Gastroesophageal sphincter (tissue), 4 donors: ENCODE results near the gene COL25A1. TPM values are rescaled to one million over a fixed set of nuclear protein-coding genes. Genes with fewer than 3 reads are reported as not detected.
"Not testable (repeated sequence)": the region's sequence is repeated elsewhere in the genome, so short reads cannot be mapped to it uniquely, and the experiment has no call there.

Source experiments
- ATAC-seq: fragments of 150-250 bp; one replicate; pipeline ENCODE4 v1.9.1; 2016; ENCODE audit warnings: mild to moderate bottlenecking, moderate library complexity
- H3K27ac ChIP-seq, 4 donors: fragments of 200-600 bp; sonication (generic) in 3 of 4; 1 replicate in 3 of 4; 2 replicates in 1 of 4; pipeline ENCODE4 v1.5.1; 2016 to 2019
- H3K27me3 ChIP-seq: fragments of 200-600 bp; sonication (generic); one replicate; pipeline ENCODE4 v1.5.1; 2019
- H3K36me3 ChIP-seq, 2 donors: fragments of 200-600 bp; sonication (generic); one replicate each; pipeline ENCODE4 v1.5.1; 2019; ENCODE audit warnings: control low read depth in 1 of 2
- H3K4me1 ChIP-seq, 3 donors: fragments of 200-600 bp; sonication (generic); 1 replicate in 2 of 3; 2 replicates in 1 of 3; pipeline ENCODE4 v1.5.1; 2016 to 2019; ENCODE audit warnings: control low read depth in 2 of 3
- H3K4me3 ChIP-seq, 2 donors: fragments of 200-600 bp; sonication (generic); one replicate each; pipeline ENCODE4 v1.5.1; 2019; ENCODE audit warnings: mild to moderate bottlenecking in 1 of 2, moderate library complexity in 1 of 2
- H3K9me3 ChIP-seq, 3 donors: fragments of 200-600 bp; sonication (generic); one replicate each; pipeline ENCODE4 v1.5.1; 2017 to 2019; ENCODE audit warnings: control low read depth in 2 of 3
- EP300 ChIP-seq: sonication (generic); formaldehyde crosslinking; IDR thresholded peaks from one replicate; pipeline ENCODE4 v1.6.1; 2017; ENCODE audit warnings: antibody characterized with exemption, mild to moderate bottlenecking
- POLR2A ChIP-seq, 2 donors: fragments of 450-650 bp; IDR thresholded peaks; one replicate each; pipeline ENCODE4 v1.6.1; 2017; ENCODE audit warnings: antibody characterized with exemption in 2 of 2, mild to moderate bottlenecking in 2 of 2, moderate library complexity in 1 of 2
- POLR2AphosphoS5 ChIP-seq: sonication (generic); formaldehyde crosslinking; IDR thresholded peaks from one replicate; pipeline ENCODE4 v1.6.1; 2017; ENCODE audit warnings: antibody characterized with exemption
- WGBS, 2 donors: methylation state at CpG; one replicate each; pipeline ENCODE4 v1.1.5; 2018; ENCODE audit warnings: low coverage in 1 of 2; 5-methylcytosine and 5-hydroxymethylcytosine counted together
- total RNA-seq, 4 donors: library from RNA; depleted of rRNA; stranded (reverse); fragments of >200 nt; gene quantifications; one replicate each; pipeline ENCODE4 v1.1.0, GENCODE V29; 2016
- TF ChIP-seq, protein P1 (sequence below), 4 experiments: fragments of 200-600 bp in 2 of 4; fragments of 450-650 bp in 2 of 4; sonication (generic) in 1 of 4; IDR thresholded peaks; one replicate each; pipeline ENCODE4 v1.5.1; 2017 to 2019; ENCODE audit warnings: antibody characterized with exemption in 4 of 4, mild to moderate bottlenecking in 2 of 4, moderate library complexity in 2 of 4

COL25A1 gene
- total RNA-seq, 4 donors from 2014 or later = 0.40 to 1.8 (median 1.0) TPM

DNA sequence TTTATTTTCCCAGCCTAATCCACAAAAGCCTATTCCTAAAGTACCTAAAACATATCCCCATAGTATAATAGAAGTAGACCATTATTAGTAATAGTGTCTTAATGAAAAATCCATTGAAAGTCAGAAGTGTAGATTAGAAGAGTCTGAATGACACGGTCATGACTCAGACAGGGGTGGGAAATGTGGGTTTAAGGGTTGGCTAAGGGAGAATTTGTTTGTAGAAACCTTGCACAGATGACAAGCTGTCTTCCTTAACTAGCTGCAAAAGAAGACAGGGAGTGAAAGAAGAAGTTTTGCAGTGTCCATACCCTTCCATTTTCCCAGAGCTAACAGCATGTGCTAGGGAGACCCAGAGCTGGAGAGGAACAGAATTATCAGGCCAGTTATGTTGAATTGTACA lies 296.9 kb downstream of the COL25A1 start:
- no peak for ATAC-seq
- TF ChIP-seq EP300 (no peak), POLR2A (IDR thresholded peaks at IDR 0.05) (no peak), POLR2AphosphoS5 (no peak)
- TF ChIP-seq, protein P1, sequence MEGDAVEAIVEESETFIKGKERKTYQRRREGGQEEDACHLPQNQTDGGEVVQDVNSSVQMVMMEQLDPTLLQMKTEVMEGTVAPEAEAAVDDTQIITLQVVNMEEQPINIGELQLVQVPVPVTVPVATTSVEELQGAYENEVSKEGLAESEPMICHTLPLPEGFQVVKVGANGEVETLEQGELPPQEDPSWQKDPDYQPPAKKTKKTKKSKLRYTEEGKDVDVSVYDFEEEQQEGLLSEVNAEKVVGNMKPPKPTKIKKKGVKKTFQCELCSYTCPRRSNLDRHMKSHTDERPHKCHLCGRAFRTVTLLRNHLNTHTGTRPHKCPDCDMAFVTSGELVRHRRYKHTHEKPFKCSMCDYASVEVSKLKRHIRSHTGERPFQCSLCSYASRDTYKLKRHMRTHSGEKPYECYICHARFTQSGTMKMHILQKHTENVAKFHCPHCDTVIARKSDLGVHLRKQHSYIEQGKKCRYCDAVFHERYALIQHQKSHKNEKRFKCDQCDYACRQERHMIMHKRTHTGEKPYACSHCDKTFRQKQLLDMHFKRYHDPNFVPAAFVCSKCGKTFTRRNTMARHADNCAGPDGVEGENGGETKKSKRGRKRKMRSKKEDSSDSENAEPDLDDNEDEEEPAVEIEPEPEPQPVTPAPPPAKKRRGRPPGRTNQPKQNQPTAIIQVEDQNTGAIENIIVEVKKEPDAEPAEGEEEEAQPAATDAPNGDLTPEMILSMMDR (IDR thresholded peaks at IDR 0.05) = no peak
- Histone ChIP-seq H3K4me1 (no peaks in the 10 kb centered on the region), H3K9me3 (no peaks in the 10 kb centered on the region), H3K27ac (no peak overlapping the region), H3K4me3 (no peak overlapping the region), H3K27me3 (no peaks in the 10 kb centered on the region), H3K36me3 (no peaks in the 10 kb centered on the region)
- 63 to 86% methylated on average over 1 of the region's 1 CpG for WGBS, 2 donors

DNA sequence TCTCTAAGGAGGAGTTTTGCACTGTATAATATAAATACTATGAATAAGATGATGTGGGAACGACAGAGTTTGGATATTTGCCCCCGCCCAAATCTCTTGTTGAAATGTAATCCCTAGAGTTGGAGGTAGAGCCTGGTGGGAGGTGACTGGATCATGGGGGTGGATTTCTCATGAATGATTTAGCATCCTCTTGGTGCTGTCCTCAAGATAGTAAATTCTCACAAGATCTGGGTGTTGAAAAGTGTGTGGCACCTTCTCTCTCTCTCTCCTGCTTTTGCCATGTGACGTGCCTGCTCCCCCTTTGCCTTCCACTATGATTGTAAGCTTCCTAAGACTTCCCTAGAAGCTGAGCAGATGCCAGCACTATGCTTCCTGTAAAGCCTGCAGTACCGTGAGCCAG lies 298.0 kb downstream of the COL25A1 start:
- no peak for ATAC-seq
- Histone ChIP-seq H3K4me3 (no peak overlapping the region), H3K9me3 (no peaks in the 10 kb centered on the region), H3K27ac (no peak overlapping the region), H3K4me1 (no peaks in the 10 kb centered on the region), H3K36me3 (no peaks in the 10 kb centered on the region), H3K27me3 (no peaks in the 10 kb centered on the region)
- no peak for TF ChIP-seq POLR2AphosphoS5
- TF ChIP-seq, protein P1 (IDR thresholded peaks at IDR 0.05) = no peak
- no peak for TF ChIP-seq POLR2A (IDR thresholded peaks at IDR 0.05)
- TF ChIP-seq EP300 = no peak
- 48 to 62% methylated on average over 3 of the region's 4 CpGs for WGBS, 2 donors

DNA sequence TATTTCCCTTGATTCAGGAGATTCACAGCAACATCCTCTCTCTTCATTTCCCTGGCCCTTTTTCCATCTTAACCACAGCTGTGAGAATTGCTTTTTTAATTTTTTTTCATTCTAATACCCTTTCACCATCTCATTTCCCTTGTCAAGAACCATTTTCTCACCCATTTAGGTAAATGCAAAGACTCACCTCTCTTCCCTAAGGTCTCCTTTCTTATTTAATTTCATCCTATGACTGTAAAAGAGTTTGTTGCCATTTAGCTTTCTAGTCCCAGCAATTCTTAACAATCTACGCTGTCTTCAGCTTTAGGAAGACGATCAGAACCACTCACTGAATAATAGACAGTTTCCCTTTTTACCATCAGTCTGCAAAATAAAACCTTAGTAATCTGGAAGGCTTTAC lies 298.5 kb downstream of the COL25A1 start:
- ATAC-seq = no peak
- TF ChIP-seq POLR2AphosphoS5 (no peak), POLR2A (IDR thresholded peaks at IDR 0.05) (no peak), EP300 (no peak)
- TF ChIP-seq, protein P1 (IDR thresholded peaks at IDR 0.05) = no peak
- Histone ChIP-seq H3K27me3 (no peaks in the 10 kb centered on the region), H3K4me1 (no peaks in the 10 kb centered on the region), H3K27ac (no peak overlapping the region), H3K9me3 (no peaks in the 10 kb centered on the region), H3K36me3 (no peaks in the 10 kb centered on the region), H3K4me3 (no peak overlapping the region)
- WGBS, 2 donors = 67 to 85% methylated on average over 1 to 2 of the region's 2 CpGs

DNA sequence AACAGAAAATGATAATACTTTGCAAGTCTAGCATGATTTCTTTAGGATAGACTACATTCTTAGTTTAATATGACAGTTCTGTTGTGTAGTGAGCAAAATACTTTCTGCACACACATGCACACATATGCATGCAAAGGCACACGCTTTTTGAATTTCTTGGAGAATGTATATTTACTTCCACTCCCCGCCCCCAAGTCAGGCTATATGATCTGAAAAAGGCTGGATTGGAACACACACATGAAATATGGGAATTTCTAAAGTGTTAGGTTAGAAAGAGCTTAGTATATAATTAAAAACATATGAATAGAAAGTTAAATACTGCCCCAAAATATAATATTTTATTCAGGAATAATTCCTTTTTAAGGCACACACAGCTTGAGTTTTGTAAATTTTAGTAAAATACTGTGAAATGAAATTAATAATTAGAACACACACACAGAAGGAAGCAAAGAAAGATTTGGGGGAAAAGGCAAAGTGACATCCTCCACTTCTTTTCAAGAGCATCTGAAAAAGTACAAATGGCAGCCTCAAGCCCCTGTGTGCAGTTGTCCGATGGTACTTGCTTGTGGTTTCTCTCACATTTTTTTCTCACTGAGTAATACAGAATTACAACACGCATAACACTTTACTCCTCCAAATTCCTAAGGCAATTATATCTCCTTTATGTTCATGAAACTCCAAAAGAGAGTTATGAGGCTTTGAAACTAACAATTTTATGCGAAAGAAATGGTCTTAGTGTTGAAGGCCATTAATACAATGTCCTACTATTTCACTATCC lies 310.7 kb downstream of the COL25A1 start:
- H3K36me3 ChIP-seq = no peaks in the 10 kb centered on the region
- no peaks in the 10 kb centered on the region for H3K27me3 ChIP-seq
- H3K4me3 ChIP-seq = no peak overlapping the region
- no peak overlapping the region for H3K27ac ChIP-seq
- H3K9me3 ChIP-seq = no peaks in the 10 kb centered on the region
- TF ChIP-seq POLR2A (IDR thresholded peaks at IDR 0.05) = no peak
- TF ChIP-seq, protein P1 (IDR thresholded peaks at IDR 0.05) = no peak
- no peak for ATAC-seq
- 86% methylated on average over 5 of the region's 5 CpGs for WGBS, 2 donors
- H3K4me1 ChIP-seq = no peaks in the 10 kb centered on the region

DNA sequence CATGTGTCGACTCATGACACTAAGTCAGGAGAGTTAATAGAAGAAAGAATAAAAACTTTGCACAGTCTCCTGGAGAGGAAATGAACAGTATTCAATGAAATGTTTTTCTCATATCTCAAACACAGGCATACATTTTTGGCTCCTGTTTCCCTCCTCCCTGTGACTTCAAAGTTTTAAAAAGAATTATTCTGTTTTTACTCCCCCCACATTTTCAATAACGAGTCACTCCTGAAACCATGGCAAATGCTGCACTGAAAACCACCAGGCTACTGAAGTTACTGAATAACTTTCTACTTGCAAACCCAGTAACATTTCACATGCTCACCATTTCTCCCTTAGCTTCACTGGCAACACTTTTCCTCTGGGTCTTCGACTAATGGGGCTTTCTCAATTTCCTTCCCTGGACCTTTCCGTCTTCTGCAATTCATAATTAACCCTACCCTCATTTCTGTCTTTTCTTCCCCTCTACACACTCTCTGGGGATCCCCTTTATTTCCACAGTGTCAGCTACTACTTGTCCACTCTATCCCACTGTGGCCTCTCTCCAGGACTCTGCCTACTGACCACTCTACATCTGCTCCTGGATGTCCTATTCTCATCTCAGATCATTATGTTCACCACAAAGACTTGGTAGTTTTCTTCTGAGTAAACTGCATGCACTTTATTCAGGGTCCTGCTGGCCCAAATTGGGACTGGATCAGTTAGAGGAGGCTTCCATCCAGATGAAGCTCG lies 313.8 kb downstream of the COL25A1 start:
- H3K27ac ChIP-seq = no peak overlapping the region
- no peak overlapping the region for H3K4me3 ChIP-seq
- WGBS, 2 donors = 68 to 90% methylated on average over 2 to 5 of the region's 5 CpGs
- H3K9me3 ChIP-seq = no peaks in the 10 kb centered on the region
- H3K36me3 ChIP-seq = no peaks in the 10 kb centered on the region
- no peaks in the 10 kb centered on the region for H3K27me3 ChIP-seq
- no peak for ATAC-seq
- TF ChIP-seq EP300 = no peak
- TF ChIP-seq POLR2A (IDR thresholded peaks at IDR 0.05) = no peak
- TF ChIP-seq POLR2AphosphoS5 = no peak
- TF ChIP-seq, protein P1 (IDR thresholded peaks at IDR 0.05) = no peak
- no peaks in the 10 kb centered on the region for H3K4me1 ChIP-seq

DNA sequence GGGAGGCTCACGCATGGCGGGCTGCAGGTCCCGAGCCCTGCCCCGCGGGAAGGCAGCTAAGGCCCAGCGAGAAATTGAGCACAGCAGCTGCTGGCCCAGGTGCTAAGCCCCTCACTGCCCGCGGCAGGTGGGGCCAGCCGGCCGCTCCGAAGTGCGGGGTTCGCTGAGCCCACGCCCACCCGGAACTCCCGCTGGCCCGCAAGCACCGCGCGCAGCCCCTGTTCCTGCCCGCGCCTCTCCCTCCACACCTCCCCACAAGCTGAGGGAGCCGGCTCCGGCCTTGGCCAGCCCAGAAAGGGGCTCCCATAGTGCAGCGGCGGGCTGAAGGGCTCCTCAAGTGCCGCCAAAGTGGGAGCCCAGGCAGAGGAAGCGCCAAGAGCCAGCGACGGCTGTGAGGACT lies 318.0 kb downstream of the COL25A1 start:
- WGBS, 2 donors = 100% methylated on average over 2 of the region's 30 CpGs; no CpG with 5 or more reads in 1 of the 2 donors
- not testable (repeated sequence) for ATAC-seq

More for the DNA sequence above, 318.0 kb downstream of the COL25A1 start:
- H3K27me3 ChIP-seq, H3K4me1 ChIP-seq, H3K27ac ChIP-seq, H3K4me3 ChIP-seq, H3K9me3 ChIP-seq, H3K36me3 ChIP-seq: not testable (repeated sequence)
